HepG2 (cell line): ENCODE data around the gene ARL6. TPM values are rescaled to one million over a fixed set of nuclear protein-coding genes. Genes with fewer than 3 reads are reported as not detected.

ENCODE experiments used
- ATAC-seq: fragments of 200-7000 bp; cut with Tn5 transposase; 3 replicates; pipeline ENCODE4 v1.9.1; 2020; ENCODE audit warnings: mild to moderate bottlenecking, moderate library complexity
- BruUV-seq: library from RNA; stranded (reverse); fragments of 400-500 nt; replicated peaks from 2 replicates; lab custom pipeline; 2021; lab: Mats Ljungman, UMichigan
- CTCF ChIA-PET: fragments of 300-600 bp; formaldehyde crosslinking; extraction: SDS; loops from one replicate; lab custom pipeline; 2021; ENCODE audit warnings: low total read pairs, inconsistent platforms, low intra/inter-chr PET ratio; lab: Yijun Ruan, JAX
- POLR2A ChIA-PET: fragments of 350-600 bp; sonication (Branson Sonifier 250); formaldehyde crosslinking; loops from one replicate; lab custom pipeline; 2020; ENCODE audit warnings: antibody characterized with exemption, inconsistent platforms; lab: Yijun Ruan, JAX
- DNase-seq: peaks from one replicate; pipeline ENCODE4 v3.0.0-alpha.2; 2015; ENCODE audit warnings: low spot score
- FAIRE-seq: peaks from 3 replicates; lab custom pipeline; 2011; peaks lifted over from hg19 to GRCh38; lab: Jason Lieb, UNC
- H2AFZ ChIP-seq: one replicate; pipeline ENCODE4 v1.6.1; 2011; ENCODE audit warnings: low read length, inconsistent platforms
- H3K27ac ChIP-seq: fragments of 300-600 bp; 3 replicates; pipeline ENCODE4 v1.8.0; 2011; ENCODE audit warnings: mixed run types, mild to moderate bottlenecking, mixed read lengths, low read length, inconsistent platforms; ENCODE audit not compliant: insufficient read depth; ENCODE audit errors: extremely low read length
- H3K27me3 ChIP-seq, 2 experiments: fragments of 200-600 bp in 1 of 2; 2 replicates in 1 of 2; 3 replicates in 1 of 2; pipeline versions ENCODE4 v1.6.0 to v1.8.0; 2011; ENCODE audit warnings: low read length in 2 of 2, mild to moderate bottlenecking in 2 of 2, moderate library complexity in 2 of 2, inconsistent platforms in 1 of 2; ENCODE audit not compliant: insufficient read depth in 2 of 2, control insufficient read depth in 1 of 2
- H3K36me3 ChIP-seq, 2 experiments: fragments of 200-600 bp in 1 of 2; replicated peaks in 1 of 2; 2 replicates in 1 of 2; 3 replicates in 1 of 2; pipeline versions ENCODE4 v1.5.1 to v1.8.0; 2011; ENCODE audit warnings: low read length in 2 of 2, inconsistent platforms in 1 of 2; ENCODE audit not compliant: insufficient read depth in 2 of 2, control insufficient read depth in 1 of 2
- H3K4me1 ChIP-seq: 2 replicates; pipeline ENCODE4 v1.5.1; 2012; ENCODE audit warnings: low read length, inconsistent platforms; ENCODE audit not compliant: insufficient read depth
- H3K4me2 ChIP-seq: 2 replicates; pipeline ENCODE4 v1.6.0; 2011; ENCODE audit warnings: low read depth, low read length, inconsistent platforms
- H3K4me3 ChIP-seq, 3 experiments: fragments of 200-600 bp in 1 of 3; sonication (generic), shearing (Covaris generic) in 1 of 3; replicated peaks in 1 of 3; 2 replicates each; pipeline ENCODE4 v1.5.1; 2011 to 2016; ENCODE audit warnings: low read length in 3 of 3, inconsistent platforms in 2 of 3, low read depth in 2 of 3, mild to moderate bottlenecking in 2 of 3, control low read depth in 1 of 3, mixed read lengths in 1 of 3; ENCODE audit not compliant: insufficient read depth in 1 of 3
- H3K79me2 ChIP-seq: one replicate; pipeline ENCODE4 v1.6.1; 2011; ENCODE audit warnings: low read length, inconsistent platforms; ENCODE audit not compliant: insufficient read depth
- H3K9ac ChIP-seq: 2 replicates; pipeline ENCODE4 v1.6.0; 2011; ENCODE audit warnings: mild to moderate bottlenecking, low read depth, low read length, inconsistent platforms; ENCODE audit not compliant: insufficient read depth
- H3K9me3 ChIP-seq: 2 replicates; pipeline ENCODE4 v1.5.1; 2012; ENCODE audit warnings: mild to moderate bottlenecking, low read length
- H4K20me1 ChIP-seq: 2 replicates; pipeline ENCODE4 v1.6.0; 2011; ENCODE audit warnings: inconsistent platforms, mild to moderate bottlenecking, low read length, moderate library complexity; ENCODE audit not compliant: insufficient read depth
- CENPX ChIP-seq: sonication (generic); formaldehyde crosslinking; IDR thresholded peaks from 2 replicates; pipeline ENCODE4 v1.9.0; 2021; ENCODE audit warnings: mild to moderate bottlenecking, missing genetic modification reagents, moderate library complexity
- ISL2 ChIP-seq: sonication (generic); formaldehyde crosslinking; IDR thresholded peaks from 2 replicates; pipeline ENCODE4 v1.5.0; 2020; ENCODE audit warnings: missing genetic modification reagents
- JARID2 ChIP-seq: sonication (generic); formaldehyde crosslinking; IDR thresholded peaks from 2 replicates; pipeline ENCODE4 v1.8.1; 2023; ENCODE audit warnings: missing genetic modification reagents, inconsistent platforms; ENCODE audit not compliant: insufficient replicate concordance
- NFE2L1 ChIP-seq: sonication (generic); formaldehyde crosslinking; IDR thresholded peaks from 2 replicates; pipeline ENCODE4 v1.4.0; 2020; ENCODE audit warnings: missing genetic modification reagents, mild to moderate bottlenecking, borderline replicate concordance
- POGZ ChIP-seq: sonication (generic); formaldehyde crosslinking; IDR thresholded peaks from 2 replicates; pipeline ENCODE4 v1.4.0; 2020; ENCODE audit warnings: mild to moderate bottlenecking, missing genetic modification reagents
- ZFP90 ChIP-seq: sonication (generic); formaldehyde crosslinking; IDR thresholded peaks from 2 replicates; pipeline ENCODE4 v1.8.0; 2022; ENCODE audit warnings: missing genetic modification reagents, mild to moderate bottlenecking, inconsistent platforms, borderline replicate concordance
- ZNF235 ChIP-seq: sonication (generic); formaldehyde crosslinking; IDR thresholded peaks from 2 replicates; pipeline ENCODE4 v1.8.1; 2023; ENCODE audit warnings: mild to moderate bottlenecking, missing genetic modification reagents, borderline replicate concordance
- ZNF251 ChIP-seq: sonication (generic); formaldehyde crosslinking; IDR thresholded peaks from 2 replicates; pipeline ENCODE4 v1.9.0; 2021; ENCODE audit warnings: mild to moderate bottlenecking, missing genetic modification reagents
- ZNF431 ChIP-seq: sonication (generic); formaldehyde crosslinking; IDR thresholded peaks from 2 replicates; pipeline ENCODE4 v1.9.0; 2022; ENCODE audit warnings: missing genetic modification reagents, low read depth, mild to moderate bottlenecking, borderline replicate concordance
- WGBS: methylation state at CpG from one replicate; pipeline ENCODE4 v1.1.6; 2017; ENCODE audit warnings: low lambda C conversion rate; 5-methylcytosine and 5-hydroxymethylcytosine counted together
- in situ Hi-C: cut with HindIII; loops from 2 replicates; pipeline ENCODE4 v1.10.0; 2017; ENCODE audit warnings: low pct_unique_long_range_greater_than_20kb; ENCODE audit not compliant: extremely low pct_ligation_motif_present
- intact Hi-C: fragments of 100-400 bp; cut with micrococcal nuclease; formaldehyde crosslinking; loops from one replicate; pipeline ENCODE4 v1.10.0; 2022; ENCODE audit not compliant: unreplicated experiment
- polyA plus RNA-seq, 8 experiments: library from polyadenylated mRNA; depleted of rRNA in 3 of 8; stranded (reverse) in 7 of 8; unstranded in 1 of 8; fragments of >200 nt; fragmentation: Illumina TruSeq in 4 of 8; extraction: Trizol in 4 of 8; gene quantifications; 2 replicates each; pipeline versions ENCODE4 v1.2.1 to v1.2.3, GENCODE V29; 2011 to 2016; ENCODE audit warnings: low read depth in 4 of 8, missing spikeins in 1 of 8, mixed read lengths in 1 of 8; ENCODE audit not compliant: insufficient read depth in 1 of 8
- total RNA-seq, 5 experiments: library from RNA; depleted of rRNA; stranded (reverse); fragments of >200 nt; fragmentation: Illumina TruSeq; extraction: Trizol; gene quantifications; 2 replicates each; pipeline ENCODE4 v1.2.3, GENCODE V29; 2016; ENCODE audit warnings: low read depth in 1 of 5
- TF ChIP-seq, protein P1 (sequence below): sonication (generic); formaldehyde crosslinking; IDR thresholded peaks from 2 replicates; pipeline ENCODE4 v1.4.0; 2020; ENCODE audit warnings: missing genetic modification reagents, mild to moderate bottlenecking, borderline replicate concordance
- TF ChIP-seq, protein P2 (sequence below): sonication (generic); formaldehyde crosslinking; IDR thresholded peaks from 2 replicates; pipeline ENCODE4 v1.5.0; 2020; ENCODE audit warnings: mild to moderate bottlenecking, missing genetic modification reagents
- TF ChIP-seq, protein P3 (sequence below): sonication (generic); formaldehyde crosslinking; IDR thresholded peaks from 2 replicates; pipeline ENCODE4 v1.4.0; 2020; ENCODE audit warnings: missing genetic modification reagents; ENCODE audit errors: not compliant biosample characterization
- TF ChIP-seq, protein P4 (sequence below): sonication (generic); formaldehyde crosslinking; IDR thresholded peaks from 2 replicates; pipeline ENCODE4 v1.5.0; 2020; ENCODE audit warnings: mild to moderate bottlenecking, missing genetic modification reagents, borderline replicate concordance

The ARL6 gene
- total and polyA plus RNA-seq, 2 of the 13 experiments (the other 11 are each of a cell fraction or from before 2014, with no cell fraction given), result 1.3 to 3.7 TPM

DNA sequence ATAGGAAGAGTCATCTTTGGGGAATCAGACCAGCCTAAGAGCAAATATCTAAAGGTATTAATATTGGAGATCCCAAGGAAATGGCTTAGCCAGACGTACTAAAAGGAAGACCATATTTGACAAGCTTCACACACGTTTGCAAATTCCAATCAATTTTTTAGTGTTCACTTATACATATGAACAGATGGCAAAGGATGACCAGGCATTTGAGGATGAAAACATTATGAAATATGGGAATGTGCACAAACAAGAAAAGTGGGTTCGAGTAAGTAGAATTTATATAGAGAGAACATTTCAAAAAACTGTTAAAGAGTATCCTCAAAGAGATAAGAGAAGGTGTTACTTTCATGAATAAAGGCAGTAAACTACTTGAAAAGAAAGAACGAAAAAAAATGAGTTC lies 31.4 kb downstream of the ARL6 start (continued):
- TF ChIP-seq, protein P1, sequence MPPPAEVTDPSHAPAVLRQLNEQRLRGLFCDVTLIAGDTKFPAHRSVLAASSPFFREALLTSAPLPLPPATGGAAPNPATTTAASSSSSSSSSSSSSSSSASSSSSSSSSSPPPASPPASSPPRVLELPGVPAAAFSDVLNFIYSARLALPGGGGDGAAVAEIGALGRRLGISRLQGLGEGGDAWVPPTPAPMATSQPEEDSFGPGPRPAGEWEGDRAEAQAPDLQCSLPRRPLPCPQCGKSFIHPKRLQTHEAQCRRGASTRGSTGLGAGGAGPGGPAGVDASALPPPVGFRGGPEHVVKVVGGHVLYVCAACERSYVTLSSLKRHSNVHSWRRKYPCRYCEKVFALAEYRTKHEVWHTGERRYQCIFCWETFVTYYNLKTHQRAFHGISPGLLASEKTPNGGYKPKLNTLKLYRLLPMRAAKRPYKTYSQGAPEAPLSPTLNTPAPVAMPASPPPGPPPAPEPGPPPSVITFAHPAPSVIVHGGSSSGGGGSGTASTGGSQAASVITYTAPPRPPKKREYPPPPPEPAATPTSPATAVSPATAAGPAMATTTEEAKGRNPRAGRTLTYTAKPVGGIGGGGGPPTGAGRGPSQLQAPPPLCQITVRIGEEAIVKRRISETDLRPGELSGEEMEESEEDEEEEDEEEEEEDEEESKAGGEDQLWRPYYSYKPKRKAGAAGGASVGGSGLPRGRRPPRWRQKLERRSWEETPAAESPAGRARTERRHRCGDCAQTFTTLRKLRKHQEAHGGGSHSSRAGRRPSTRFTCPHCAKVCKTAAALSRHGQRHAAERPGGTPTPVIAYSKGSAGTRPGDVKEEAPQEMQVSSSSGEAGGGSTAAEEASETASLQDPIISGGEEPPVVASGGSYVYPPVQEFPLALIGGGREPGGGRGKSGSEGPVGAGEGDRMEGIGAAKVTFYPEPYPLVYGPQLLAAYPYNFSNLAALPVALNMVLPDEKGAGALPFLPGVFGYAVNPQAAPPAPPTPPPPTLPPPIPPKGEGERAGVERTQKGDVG (CRISPR knock-in tag), result no peak
- no peak for TF ChIP-seq ZNF251
- TF ChIP-seq, protein P2, sequence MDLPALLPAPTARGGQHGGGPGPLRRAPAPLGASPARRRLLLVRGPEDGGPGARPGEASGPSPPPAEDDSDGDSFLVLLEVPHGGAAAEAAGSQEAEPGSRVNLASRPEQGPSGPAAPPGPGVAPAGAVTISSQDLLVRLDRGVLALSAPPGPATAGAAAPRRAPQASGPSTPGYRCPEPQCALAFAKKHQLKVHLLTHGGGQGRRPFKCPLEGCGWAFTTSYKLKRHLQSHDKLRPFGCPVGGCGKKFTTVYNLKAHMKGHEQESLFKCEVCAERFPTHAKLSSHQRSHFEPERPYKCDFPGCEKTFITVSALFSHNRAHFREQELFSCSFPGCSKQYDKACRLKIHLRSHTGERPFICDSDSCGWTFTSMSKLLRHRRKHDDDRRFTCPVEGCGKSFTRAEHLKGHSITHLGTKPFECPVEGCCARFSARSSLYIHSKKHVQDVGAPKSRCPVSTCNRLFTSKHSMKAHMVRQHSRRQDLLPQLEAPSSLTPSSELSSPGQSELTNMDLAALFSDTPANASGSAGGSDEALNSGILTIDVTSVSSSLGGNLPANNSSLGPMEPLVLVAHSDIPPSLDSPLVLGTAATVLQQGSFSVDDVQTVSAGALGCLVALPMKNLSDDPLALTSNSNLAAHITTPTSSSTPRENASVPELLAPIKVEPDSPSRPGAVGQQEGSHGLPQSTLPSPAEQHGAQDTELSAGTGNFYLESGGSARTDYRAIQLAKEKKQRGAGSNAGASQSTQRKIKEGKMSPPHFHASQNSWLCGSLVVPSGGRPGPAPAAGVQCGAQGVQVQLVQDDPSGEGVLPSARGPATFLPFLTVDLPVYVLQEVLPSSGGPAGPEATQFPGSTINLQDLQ (CRISPR knock-in tag), result no peak
- TF ChIP-seq NFE2L1, result no peak
- TF ChIP-seq ZNF235 (CRISPR knock-in tag), result no peak

DNA sequence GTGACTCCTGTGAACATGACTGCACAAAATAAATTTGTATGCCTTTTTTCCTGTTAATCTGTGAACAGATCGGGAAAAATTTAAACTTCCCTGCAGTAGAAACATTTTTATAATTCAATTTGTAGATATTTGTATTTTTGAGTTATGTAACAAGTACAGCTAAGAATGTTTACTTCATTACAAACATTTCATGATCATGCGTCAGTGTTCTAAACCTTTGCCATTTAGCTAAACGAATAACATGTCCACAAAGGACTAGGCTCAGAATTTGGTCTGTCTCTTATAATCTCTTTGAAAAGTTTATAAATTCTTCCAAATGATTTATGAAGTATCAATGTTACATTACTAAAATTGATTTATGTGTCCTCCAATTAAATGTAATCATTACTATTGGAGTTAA lies 39.9 kb downstream of the ARL6 start:
- Histone ChIP-seq H3K79me2 (no peaks in the 10 kb centered on the region), H2AFZ (no peak overlapping the region), H3K27me3 (no peaks in the 10 kb centered on the region), H3K4me3 (no peak overlapping the region), H3K36me3 (no peaks in the 10 kb centered on the region), H3K27ac (no peak overlapping the region), H3K4me1 (no peaks in the 10 kb centered on the region), H3K4me2 (no peak overlapping the region), H3K9me3 (no peaks in the 10 kb centered on the region), H4K20me1 (no peaks in the 10 kb centered on the region), H3K9ac (no peak overlapping the region)
- ChIA-PET CTCF (no interaction called here), POLR2A (no interaction called here)
- DNase-seq (no peak), ATAC-seq (no peak), FAIRE-seq (no peak)
- intact Hi-C loops (no loop called here), in situ Hi-C loops (no loop called here)
- no TSS peak for BruUV-seq
- WGBS, result 65% methylated on average over 3 of the region's 3 CpGs
- TF ChIP-seq ZNF431 (CRISPR knock-in tag) (no peak), POGZ (CRISPR knock-in tag) (no peak), ZFP90 (no peak), CENPX (CRISPR knock-in tag) (no peak), ISL2 (no peak), JARID2 (CRISPR knock-in tag) (no peak)
- TF ChIP-seq, protein P3, sequence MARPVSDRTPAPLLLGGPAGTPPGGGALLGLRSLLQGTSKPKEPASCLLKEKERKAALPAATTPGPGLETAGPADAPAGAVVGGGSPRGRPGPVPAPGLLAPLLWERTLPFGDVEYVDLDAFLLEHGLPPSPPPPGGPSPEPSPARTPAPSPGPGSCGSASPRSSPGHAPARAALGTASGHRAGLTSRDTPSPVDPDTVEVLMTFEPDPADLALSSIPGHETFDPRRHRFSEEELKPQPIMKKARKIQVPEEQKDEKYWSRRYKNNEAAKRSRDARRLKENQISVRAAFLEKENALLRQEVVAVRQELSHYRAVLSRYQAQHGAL, result no peak
- TF ChIP-seq, protein P4, sequence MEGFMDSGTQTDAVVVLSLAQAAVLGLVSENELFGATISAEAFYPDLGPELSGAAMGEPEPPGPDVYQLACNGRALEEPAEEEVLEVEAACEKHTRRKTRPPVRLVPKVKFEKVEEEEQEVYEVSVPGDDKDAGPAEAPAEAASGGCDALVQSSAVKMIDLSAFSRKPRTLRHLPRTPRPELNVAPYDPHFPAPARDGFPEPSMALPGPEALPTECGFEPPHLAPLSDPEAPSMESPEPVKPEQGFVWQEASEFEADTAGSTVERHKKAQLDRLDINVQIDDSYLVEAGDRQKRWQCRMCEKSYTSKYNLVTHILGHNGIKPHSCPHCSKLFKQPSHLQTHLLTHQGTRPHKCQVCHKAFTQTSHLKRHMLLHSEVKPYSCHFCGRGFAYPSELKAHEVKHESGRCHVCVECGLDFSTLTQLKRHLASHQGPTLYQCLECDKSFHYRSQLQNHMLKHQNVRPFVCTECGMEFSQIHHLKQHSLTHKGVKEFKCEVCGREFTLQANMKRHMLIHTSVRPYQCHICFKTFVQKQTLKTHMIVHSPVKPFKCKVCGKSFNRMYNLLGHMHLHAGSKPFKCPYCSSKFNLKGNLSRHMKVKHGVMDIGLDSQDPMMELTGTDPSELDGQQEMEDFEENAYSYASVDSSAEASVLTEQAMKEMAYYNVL (CRISPR knock-in tag), result no peak
